ENCODE results near the gene AK3.
"Not testable (repeated sequence)": the region's sequence is repeated elsewhere in the genome, so short reads cannot be mapped to it uniquely, and the experiment has no call there.

Gene AK3

DNA sequence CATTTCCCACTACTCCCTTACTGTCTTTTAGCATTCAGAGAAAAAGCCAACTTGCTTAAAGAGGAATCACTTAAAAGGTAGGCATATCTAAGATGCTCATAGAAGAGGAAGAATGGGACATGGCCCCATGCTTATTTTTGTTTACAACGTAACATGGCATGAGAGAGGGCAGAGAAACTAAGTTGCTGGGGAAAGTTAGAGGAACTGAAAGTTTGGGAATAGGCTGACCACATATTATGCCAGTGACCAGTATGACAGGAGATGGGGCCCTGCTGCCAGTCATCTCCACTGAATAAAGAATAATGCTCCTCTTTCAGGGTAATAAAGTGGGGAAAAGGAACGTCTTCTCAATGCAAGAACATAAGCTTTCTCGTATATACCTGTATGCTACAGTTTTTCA lies 77.0 kb downstream of the AK3 start:
- no peak for DNase-seq

DNA sequence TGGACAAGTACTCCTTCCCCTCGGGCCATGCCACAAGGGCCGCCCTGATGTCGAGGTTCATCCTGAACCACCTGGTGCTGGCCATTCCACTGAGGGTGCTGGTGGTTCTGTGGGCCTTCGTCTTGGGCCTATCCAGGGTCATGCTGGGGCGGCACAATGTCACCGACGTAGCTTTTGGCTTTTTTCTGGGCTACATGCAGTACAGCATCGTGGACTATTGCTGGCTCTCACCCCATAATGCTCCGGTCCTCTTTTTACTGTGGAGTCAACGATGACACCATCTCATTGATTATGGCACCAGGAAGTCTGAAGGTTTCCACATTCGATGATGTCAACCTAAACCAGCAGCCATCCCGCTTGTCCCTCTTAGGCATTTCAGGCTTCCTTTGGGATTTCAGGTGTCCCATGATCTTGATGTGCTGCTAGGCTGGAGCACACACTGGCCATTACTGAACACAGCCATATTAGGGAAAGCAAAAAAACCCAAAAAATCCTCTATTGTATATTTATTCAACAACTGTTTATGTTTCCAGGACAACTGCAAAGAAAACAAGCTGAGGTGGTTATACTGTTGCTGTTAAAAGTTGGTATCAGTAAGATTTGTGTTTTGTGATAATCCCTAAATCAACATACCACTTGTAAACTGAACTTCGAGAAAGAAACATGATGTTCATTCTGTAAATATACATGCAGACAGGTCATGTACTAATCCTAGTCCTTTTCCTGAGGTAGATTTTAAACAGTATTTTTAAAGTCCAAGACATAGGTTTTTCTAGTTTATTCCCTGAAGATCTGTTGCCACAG lies 77.8 kb downstream of the AK3 start:
- no peak for DNase-seq

DNA sequence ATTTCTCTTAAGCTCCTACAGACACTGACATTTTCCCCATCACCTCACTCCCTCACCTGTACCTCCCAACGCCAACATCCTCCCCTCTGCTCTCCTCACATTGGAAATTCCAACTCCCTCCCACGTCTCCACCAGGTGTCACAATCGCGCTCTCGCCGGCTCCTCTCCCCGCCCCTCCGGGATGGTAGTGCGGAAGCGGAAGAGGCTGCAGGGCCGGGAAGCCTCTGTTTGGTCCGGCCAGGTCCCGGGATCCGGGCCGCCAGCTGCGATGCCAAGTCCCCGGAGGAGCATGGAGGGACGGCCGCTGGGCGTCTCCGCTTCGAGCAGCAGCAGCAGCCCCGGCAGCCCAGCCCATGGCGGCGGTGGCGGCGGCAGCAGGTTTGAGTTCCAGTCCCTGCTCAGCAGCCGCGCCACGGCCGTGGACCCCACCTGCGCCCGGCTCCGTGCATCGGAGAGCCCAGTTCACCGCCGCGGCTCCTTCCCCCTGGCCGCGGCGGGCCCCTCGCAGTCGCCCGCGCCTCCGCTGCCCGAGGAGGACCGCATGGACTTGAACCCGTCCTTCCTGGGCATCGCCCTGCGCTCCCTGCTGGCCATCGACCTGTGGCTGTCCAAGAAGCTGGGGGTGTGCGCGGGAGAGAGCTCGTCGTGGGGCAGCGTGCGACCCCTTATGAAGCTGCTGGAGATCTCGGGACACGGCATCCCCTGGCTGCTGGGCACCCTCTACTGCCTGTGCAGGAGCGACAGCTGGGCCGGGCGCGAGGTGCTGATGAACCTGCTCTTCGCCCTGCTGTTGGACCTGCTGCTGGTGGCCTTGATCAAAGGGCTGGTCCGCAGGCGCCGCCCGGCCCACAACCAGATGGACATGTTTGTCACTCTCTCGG lies 78.7 kb downstream of the AK3 start, which contains the start of gene PLPP6:
TSS of gene PLPP6 (plus strand) at position 187 of the 881 bp plus-strand sequence. CDS start at position 269, 82 bp downstream.
- DNase-seq, result peak; percentile 77 to 87 (median 85)

GRCh38 chr9:4661611-4662010 lies 79.4 kb downstream of the AK3 start:
- peak in 1 of 3 experiments; percentile 24 for DNase-seq

- DNase-seq, result no peak
These were observed 79.8 kb downstream of the AK3 start for GRCh38 chr9:4661165-4661564.

DNA sequence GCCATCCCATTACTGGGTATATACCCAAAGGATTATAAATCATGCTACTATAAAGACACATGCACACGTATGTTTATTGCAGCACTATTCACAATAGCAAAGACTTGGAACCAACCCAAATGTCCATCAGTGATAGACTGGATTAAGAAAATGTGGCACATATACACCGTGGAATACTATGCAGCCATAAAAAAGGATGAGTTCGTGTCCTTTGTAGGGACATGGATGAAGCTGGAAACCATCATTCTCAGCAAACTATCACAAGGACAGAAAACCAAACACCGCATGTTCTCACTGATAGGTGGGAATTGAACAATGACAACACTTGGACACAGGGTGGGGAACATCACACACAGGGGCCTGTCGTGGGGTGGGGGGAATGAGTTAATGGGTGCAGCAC lies 80.3 kb downstream of the AK3 start:
- not testable (repeated sequence) for DNase-seq
